Heart left ventricle (tissue), 13 donors: Measurements from ENCODE around the gene FREM3.

Experiments used
- CTCF ChIP-seq, 12 donors: fragments of 200-600 bp; sonication (generic) in 4 of 12; IDR thresholded peaks; one replicate each; pipeline versions ENCODE4 v1.5.0 to v1.8.0; 2018 to 2022; ENCODE audit warnings: antibody characterized with exemption in 12 of 12, mild to moderate bottlenecking in 5 of 12
- POLR2A ChIP-seq, 2 donors: fragments of 450-650 bp; IDR thresholded peaks; one replicate each; pipeline ENCODE4 v1.6.1; 2017; ENCODE audit warnings: antibody characterized with exemption in 2 of 2, mild to moderate bottlenecking in 2 of 2, moderate library complexity in 2 of 2
- donor health status: ischemic (EF 13 %, LVEDD 7.1; RV severe dilation, severe dysfunction).
- donor health status: DM: no; HTN: yes; CAD: no.
- donor health status: DM: no; HTN: no; CAD: no.
- donor health status: ischemic (EF 25% LVEDD 6.9; RV normal size, moderate dysfunction).
- donor health status: ischemic (EF 25% LVEDD 5.7; RV mildly dilated, moderate dysfunction).
- donor health status: ischemic (EF 35%, LVEDD 5.7; RV mildly dilated, moderate dysfunction).
- donor health status: nonischemic (EF 11% LVEDD 7.7; RV severe dilation, severe dysfunction).
- donor health status: DM: yes; HTN: yes; CAD: no.
- donor health status: PGD.
- donor health status: ischemic (EF 29% LVEDD 5.4; RV normal size, mild dysfunction).
- donor health status: nonischemic (EF 23%, LVEDD 6.1; RV moderate dilation, normal function).

DNA sequence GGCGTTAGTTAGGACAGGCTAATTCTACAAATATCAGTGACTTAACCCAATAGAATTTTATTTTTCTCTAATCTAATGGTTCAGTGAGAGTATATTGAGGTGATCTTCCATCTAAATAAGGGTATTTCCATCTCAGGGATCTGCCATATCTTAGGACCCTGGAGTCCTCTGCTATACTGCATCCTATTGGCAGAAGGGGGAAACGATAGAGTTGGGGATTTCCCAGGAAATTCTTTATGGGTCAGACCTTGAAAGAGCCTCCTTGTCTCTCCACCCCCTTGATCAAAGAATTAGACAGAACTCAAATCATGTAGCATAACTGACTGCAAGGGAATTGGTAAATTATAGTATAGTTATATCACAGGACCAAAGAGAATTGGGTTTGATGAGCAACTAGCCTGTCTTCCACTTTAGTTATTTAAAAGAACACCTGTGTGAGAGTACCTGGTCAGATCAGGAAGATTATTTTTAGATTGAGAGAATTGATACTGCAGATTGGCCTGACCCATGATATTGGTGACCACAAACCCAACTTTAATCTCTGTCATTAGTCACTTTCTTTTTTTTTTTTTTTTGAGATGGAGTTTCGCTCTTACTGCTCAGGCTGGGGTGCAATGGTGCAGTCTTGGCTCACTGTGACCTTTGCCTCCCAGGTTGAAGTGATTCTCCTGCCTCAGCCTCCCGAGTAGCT lies 161.4 kb downstream of the FREM3 start:
- TF ChIP-seq CTCF (IDR thresholded peaks at IDR 0.05) = no peak
- no peak for TF ChIP-seq POLR2A (IDR thresholded peaks at IDR 0.05)
